Gastrocnemius medialis (tissue), 4 donors: ENCODE measurements around the gene MAP3K5. TPM values are rescaled to one million over a fixed set of nuclear protein-coding genes. Genes with fewer than 3 reads are reported as not detected.

Experiments used
- ATAC-seq, 2 donors: fragments of 150-250 bp; one replicate each; pipeline ENCODE4 v1.9.1; 2016
- DNase-seq, 2 donors: peaks; one replicate each; pipeline ENCODE4 v3.0.0-alpha.2; 2019
- H3K27ac ChIP-seq, 4 donors: fragments of 200-600 bp; sonication (generic); 1 replicate in 1 of 4; 2 replicates in 3 of 4; pipeline ENCODE4 v1.5.1; 2016 to 2018; ENCODE audit warnings: mild to moderate bottlenecking in 2 of 4, moderate library complexity in 1 of 4
- H3K27me3 ChIP-seq, 3 donors: fragments of 200-600 bp; sonication (generic) in 2 of 3; 1 replicate in 1 of 3; 2 replicates in 2 of 3; pipeline versions ENCODE4 v1.5.1 to v1.6.0; 2016 to 2019; ENCODE audit warnings: mild to moderate bottlenecking in 1 of 3, moderate library complexity in 1 of 3
- H3K36me3 ChIP-seq, 2 donors: fragments of 200-600 bp; sonication (generic) in 1 of 2; one replicate each; pipeline ENCODE4 v1.5.1; 2017 to 2018
- H3K4me1 ChIP-seq, 2 donors: fragments of 200-600 bp; sonication (generic) in 1 of 2; one replicate each; pipeline ENCODE4 v1.5.1; 2016 to 2017; ENCODE audit warnings: mild to moderate bottlenecking in 2 of 2
- H3K4me3 ChIP-seq, 4 donors: fragments of 200-600 bp; sonication (generic) in 3 of 4; 1 replicate in 1 of 4; 2 replicates in 3 of 4; pipeline ENCODE4 v1.5.1; 2016 to 2019; ENCODE audit warnings: mild to moderate bottlenecking in 2 of 4
- H3K9me3 ChIP-seq, 3 donors: fragments of 200-600 bp; sonication (generic) in 2 of 3; 1 replicate in 1 of 3; 2 replicates in 2 of 3; pipeline ENCODE4 v1.5.1; 2016 to 2019
- CTCF ChIP-seq, 5 experiments: fragments of 450-650 bp in 3 of 5; fragments of 200-600 bp in 2 of 5; sonication (generic) in 2 of 5; IDR thresholded peaks in 4 of 5; conservative IDR thresholded peaks in 1 of 5; 1 replicate in 4 of 5; 2 replicates in 1 of 5; pipeline ENCODE4 v1.5.1; 2016 to 2019; ENCODE audit warnings: antibody characterized with exemption in 5 of 5, mild to moderate bottlenecking in 3 of 5, moderate library complexity in 3 of 5
- POLR2A ChIP-seq, 2 donors: fragments of 450-650 bp; IDR thresholded peaks; one replicate each; pipeline ENCODE4 v1.6.1; 2017; ENCODE audit warnings: antibody characterized with exemption in 2 of 2, mild to moderate bottlenecking in 2 of 2, moderate library complexity in 2 of 2
- in situ Hi-C, 4 donors: fragments of 200-750 bp; cut with MboI; loops; one replicate each; pipeline versions ENCODE4 v1.15.0 to v1.8.0; 2017; ENCODE audit warnings: low sequenced_read_pairs in 4 of 4
- intact Hi-C: fragments of 100-400 bp; cut with DNase I; formaldehyde crosslinking; loops from one replicate; pipeline ENCODE4 v1.15.1; 2023; ENCODE audit warnings: low total_unique reads
- total RNA-seq, 4 donors: library from RNA; depleted of rRNA; stranded (reverse); fragments of >200 nt; gene quantifications; one replicate each; pipeline versions ENCODE4 v1.1.0 to v1.2.3, GENCODE V29; 2016

Gene MAP3K5
- total RNA-seq, 4 donors from 2014 or later = 2.9 to 46.9 (median 4.9) TPM

GRCh38 chr6:136571065-136571464 lies 221.2 kb downstream of the MAP3K5 start:
- Histone ChIP-seq H3K36me3 (peaks cover 0 to 6% of the 10 kb centered on the region in 2 donors), H3K4me1 (no peaks in the 10 kb centered on the region), H3K27ac (no peak overlapping the region), H3K9me3 (peaks cover 0 to 6% (median 0%) of the 10 kb centered on the region in 3 donors), H3K4me3 (no peak overlapping the region), H3K27me3 (no peaks in the 10 kb centered on the region)
- DNase-seq (no peak), ATAC-seq (no peak)
- intact Hi-C loops = no loop called here
- in situ Hi-C loops = no loop called here
- TF ChIP-seq POLR2A (IDR thresholded peaks at IDR 0.05) (no peak), CTCF (IDR thresholded peaks at IDR 0.05 in 4 of 5, conservative IDR thresholded peaks at IDR 0.05 in 1 of 5) (no peak)

GRCh38 chr6:136568129-136568528 lies 224.1 kb downstream of the MAP3K5 start:
- TF ChIP-seq CTCF (IDR thresholded peaks at IDR 0.05 in 4 of 5, conservative IDR thresholded peaks at IDR 0.05 in 1 of 5) = no peak
- no peak for TF ChIP-seq POLR2A (IDR thresholded peaks at IDR 0.05)
- no peak overlapping the region for H3K27ac ChIP-seq
- H3K27me3 ChIP-seq = no peaks in the 10 kb centered on the region
- no peak for DNase-seq
- H3K36me3 ChIP-seq = no peaks in the 10 kb centered on the region
- intact Hi-C loops = no loop called here
- no peaks in the 10 kb centered on the region for H3K4me1 ChIP-seq
- H3K9me3 ChIP-seq = peaks cover 0 to 6% (median 0%) of the 10 kb centered on the region in 3 donors
- ATAC-seq = no peak
- in situ Hi-C loops = no loop called here
- H3K4me3 ChIP-seq = no peak overlapping the region

- no peaks in the 10 kb centered on the region for H3K27me3 ChIP-seq
- no peak for ATAC-seq
- peaks cover 0 to 6% (median 0%) of the 10 kb centered on the region in 3 donors for H3K9me3 ChIP-seq
- H3K27ac ChIP-seq = no peak overlapping the region
- TF ChIP-seq CTCF (IDR thresholded peaks at IDR 0.05 in 4 of 5, conservative IDR thresholded peaks at IDR 0.05 in 1 of 5) (no peak), POLR2A (IDR thresholded peaks at IDR 0.05) (no peak)
- in situ Hi-C loops (no loop called here), intact Hi-C loops (no loop called here)
- H3K36me3 ChIP-seq = no peaks in the 10 kb centered on the region
- no peaks in the 10 kb centered on the region for H3K4me1 ChIP-seq
- DNase-seq = no peak
- no peak overlapping the region for H3K4me3 ChIP-seq
Measured at GRCh38 chr6:136567688-136568087, 224.6 kb downstream of the MAP3K5 start.

- no peak for DNase-seq
- Histone ChIP-seq H3K27me3 (no peaks in the 10 kb centered on the region), H3K36me3 (no peaks in the 10 kb centered on the region), H3K27ac (no peak overlapping the region), H3K9me3 (peaks cover 0 to 6% (median 0%) of the 10 kb centered on the region in 3 donors), H3K4me1 (no peaks in the 10 kb centered on the region), H3K4me3 (no peak overlapping the region)
- in situ Hi-C loops (no loop called here), intact Hi-C loops (no loop called here)
- TF ChIP-seq POLR2A (IDR thresholded peaks at IDR 0.05) = no peak
- no peak for TF ChIP-seq CTCF (IDR thresholded peaks at IDR 0.05 in 4 of 5, conservative IDR thresholded peaks at IDR 0.05 in 1 of 5)
- no peak for ATAC-seq
Measured at GRCh38 chr6:136566851-136567250, 225.4 kb downstream of the MAP3K5 start.

GRCh38 chr6:136566007-136566487 lies 226.2 kb downstream of the MAP3K5 start:
- intact Hi-C loops (no loop called here), in situ Hi-C loops (no loop called here)
- DNase-seq (no peak), ATAC-seq (no peak)
- TF ChIP-seq CTCF (IDR thresholded peaks at IDR 0.05 in 4 of 5, conservative IDR thresholded peaks at IDR 0.05 in 1 of 5) (no peak), POLR2A (IDR thresholded peaks at IDR 0.05) (no peak)
- H3K27ac ChIP-seq = no peak overlapping the region
- no peaks in the 10 kb centered on the region for H3K36me3 ChIP-seq
- H3K4me1 ChIP-seq = no peaks in the 10 kb centered on the region
- H3K4me3 ChIP-seq = no peak overlapping the region
- H3K9me3 ChIP-seq = peaks cover 0 to 3% (median 0%) of the 10 kb centered on the region in 3 donors
- no peaks in the 10 kb centered on the region for H3K27me3 ChIP-seq
